ENCODE data around the gene MAEA.

Gene MAEA

GRCh38 chr4:1383728-1384591 is 94.3 kb downstream of the MAEA start:
- Histone ChIP-seq H2AFZ (ENCODE audit: low read depth, low read length) (no peak overlapping the region), H3K27ac (ENCODE audit: low read length) (no peak overlapping the region), H4K20me1 (ENCODE audit: insufficient read depth, low read length) (no peaks in the 10 kb centered on the region), H3K4me2 (ENCODE audit: insufficient read depth, low read length) (no peak overlapping the region), H3K4me3 (ENCODE audit: low read depth in 1 of 2, low read length in 2 of 2) (no peak overlapping the region), H3K4me1 (ENCODE audit: insufficient read depth, low read length) (no peaks in the 10 kb centered on the region), H3K79me2 (ENCODE audit: insufficient read depth, low read length) (no peaks in the 10 kb centered on the region), H3K36me3 (ENCODE audit: insufficient read depth, low read length) (peaks cover 15% of the 10 kb centered on the region; the same call in 1 of the 2 replicates), H3K9ac (ENCODE audit: low read depth, low read length) (no peak overlapping the region), H3K9me3 (ENCODE audit: insufficient read depth, low read length, severe bottlenecking) (peaks cover 5% of the 10 kb centered on the region), H3K27me3 (ENCODE audit: insufficient read depth, low read length, poor library complexity) (no peaks in the 10 kb centered on the region)
- no peak for TF ChIP-seq EZH2 (IDR thresholded peaks at IDR 0.05; ENCODE audit: borderline replicate concordance, low read depth, low read length, severe bottlenecking)
- ATAC-seq (ENCODE audit: insufficient read depth, low read depth), result no peak
- DNase-seq, result no peak

GRCh38 chr4:1384675-1385372 is 95.1 kb downstream of the MAEA start:
- Histone ChIP-seq H2AFZ (ENCODE audit: low read depth, low read length) (no peak overlapping the region), H3K4me1 (ENCODE audit: insufficient read depth, low read length) (no peaks in the 10 kb centered on the region), H3K36me3 (ENCODE audit: insufficient read depth, low read length) (peaks cover 15% of the 10 kb centered on the region; the same call in 1 of the 2 replicates), H3K4me2 (ENCODE audit: insufficient read depth, low read length) (no peak overlapping the region), H3K9ac (ENCODE audit: low read depth, low read length) (no peak overlapping the region), H3K4me3 (ENCODE audit: low read depth in 1 of 2, low read length in 2 of 2) (no peak overlapping the region), H4K20me1 (ENCODE audit: insufficient read depth, low read length) (no peaks in the 10 kb centered on the region), H3K9me3 (ENCODE audit: insufficient read depth, low read length, severe bottlenecking) (peaks cover 7% of the 10 kb centered on the region), H3K79me2 (ENCODE audit: insufficient read depth, low read length) (no peaks in the 10 kb centered on the region), H3K27me3 (ENCODE audit: insufficient read depth, low read length, poor library complexity) (no peaks in the 10 kb centered on the region), H3K27ac (ENCODE audit: low read length) (no peak overlapping the region)
- ATAC-seq (ENCODE audit: insufficient read depth, low read depth) (no peak), DNase-seq (no peak)
- TF ChIP-seq CTCF (IDR thresholded peaks at IDR 0.05; ENCODE audit: borderline replicate concordance, extremely low read depth, low read length, poor library complexity, severe bottlenecking) (no peak), EZH2 (IDR thresholded peaks at IDR 0.05; ENCODE audit: borderline replicate concordance, low read depth, low read length, severe bottlenecking) (no peak)

GRCh38 chr4:1385373-1386340 is 96.0 kb downstream of the MAEA start:
- Histone ChIP-seq H3K27ac (ENCODE audit: low read length) (no peak overlapping the region), H3K4me1 (ENCODE audit: insufficient read depth, low read length) (no peaks in the 10 kb centered on the region), H3K4me3 (ENCODE audit: low read depth in 1 of 2, low read length in 2 of 2) (no peak overlapping the region), H3K27me3 (ENCODE audit: insufficient read depth, low read length, poor library complexity) (no peaks in the 10 kb centered on the region), H2AFZ (ENCODE audit: low read depth, low read length) (no peak overlapping the region), H4K20me1 (ENCODE audit: insufficient read depth, low read length) (no peaks in the 10 kb centered on the region), H3K9ac (ENCODE audit: low read depth, low read length) (no peak overlapping the region), H3K4me2 (ENCODE audit: insufficient read depth, low read length) (no peak overlapping the region), H3K9me3 (ENCODE audit: insufficient read depth, low read length, severe bottlenecking) (peaks cover 10% of the 10 kb centered on the region), H3K79me2 (ENCODE audit: insufficient read depth, low read length) (no peaks in the 10 kb centered on the region), H3K36me3 (ENCODE audit: insufficient read depth, low read length) (peaks cover 15% of the 10 kb centered on the region; the same call in 1 of the 2 replicates)
- DNase-seq (no peak), ATAC-seq (ENCODE audit: insufficient read depth, low read depth) (no peak)
- TF ChIP-seq EZH2 (IDR thresholded peaks at IDR 0.05; ENCODE audit: borderline replicate concordance, low read depth, low read length, severe bottlenecking), result no peak
- TF ChIP-seq CTCF (IDR thresholded peaks at IDR 0.05; ENCODE audit: borderline replicate concordance, extremely low read depth, low read length, poor library complexity, severe bottlenecking), result no peak
